ENCODE data around the gene PPM1D. TPM values are rescaled to one million over a fixed set of nuclear protein-coding genes. Genes with fewer than 3 reads are reported as not detected.
A peak's percentile ranks its signal among the peaks of the same experiment; 100 is the strongest.

Gene PPM1D
- total RNA-seq, 1 experiment from 2014 or later, result 19.0 TPM

DNA sequence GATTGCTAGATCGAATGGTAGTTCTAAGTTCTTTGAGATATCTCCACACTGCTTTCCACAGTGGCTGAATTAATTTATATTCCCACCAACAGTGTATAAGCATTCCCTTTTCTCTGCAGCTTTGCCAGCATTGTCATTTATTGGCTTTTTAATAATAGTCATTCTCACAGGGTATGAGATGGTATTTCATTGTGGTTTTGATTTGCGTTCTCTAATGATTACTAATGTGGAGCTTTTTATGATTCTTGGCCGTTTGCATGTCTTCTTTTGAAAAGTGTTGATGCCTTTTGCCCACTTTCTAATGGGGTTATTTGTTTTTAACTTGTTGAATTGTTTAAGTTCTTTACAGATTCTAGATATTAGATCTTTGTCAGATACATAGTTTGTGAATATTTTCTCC lies 41.1 kb downstream of the PPM1D start:
- Histone ChIP-seq H4K91ac (ENCODE audit: insufficient read length, low read depth, low read length) (no peak overlapping the region), H4K20me1 (ENCODE audit: control insufficient read depth, insufficient read depth, insufficient read length) (no peaks in the 10 kb centered on the region), H3T11ph (ENCODE audit: low read length) (no peak overlapping the region), H3K56ac (ENCODE audit: insufficient read length, low read depth, low read length) (no peak overlapping the region), H2BK20ac (ENCODE audit: low read depth, low read length, poor library complexity, severe bottlenecking) (no peak overlapping the region), H3K4me2 (ENCODE audit: insufficient read depth, insufficient read length, low read length) (no peak overlapping the region), H4K8ac (replicated peaks; ENCODE audit: insufficient read length, low read depth, low read length) (no peak overlapping the region), H3K79me2 (ENCODE audit: insufficient read depth, low read length) (no peaks in the 10 kb centered on the region), H3K27ac (ENCODE audit: insufficient read length, low read depth, low read length) (no peak overlapping the region), H3K9ac (ENCODE audit: extremely low read depth, insufficient read length, low read length) (no peak overlapping the region), H3K14ac (ENCODE audit: insufficient read depth, low read length) (no peak overlapping the region), H4K5ac (ENCODE audit: insufficient read length, low read depth, low read length) (no peak overlapping the region), H2BK15ac (ENCODE audit: low read depth, low read length) (no peak overlapping the region), H2BK5ac (ENCODE audit: insufficient read length, low read length) (no peak overlapping the region), H2AK5ac (ENCODE audit: insufficient read length, low read length) (no peak overlapping the region), H3K18ac (ENCODE audit: insufficient read length, low read depth, low read length) (no peak overlapping the region), H3K4me1 (ENCODE audit: insufficient read depth, low read length) (no peaks in the 10 kb centered on the region), H3K9me3 (ENCODE audit: control insufficient read depth, low read depth, low read length) (no peaks in the 10 kb centered on the region), H3K79me1 (ENCODE audit: insufficient read depth, low read depth, low read length, poor library complexity, severe bottlenecking) (no peaks in the 10 kb centered on the region), H2BK120ac (ENCODE audit: low read depth, low read length, poor library complexity, severe bottlenecking) (no peak overlapping the region), H3K23me2 (ENCODE audit: insufficient read length, low read depth, low read length, poor library complexity, severe bottlenecking) (no peaks in the 10 kb centered on the region), H3K27me3 (ENCODE audit: insufficient read depth, low read length) (no peaks in the 10 kb centered on the region), H2BK12ac (ENCODE audit: insufficient read length, low read depth, low read length) (no peak overlapping the region), H2AFZ (ENCODE audit: low read length) (no peak overlapping the region), H3K4ac (ENCODE audit: low read depth, low read length) (no peak overlapping the region), H3K23ac (ENCODE audit: insufficient read length, low read depth, low read length) (no peak overlapping the region)
- WGBS (ENCODE audit: extremely low coverage, insufficient read length, low lambda C conversion rate), result no CpG with 5 or more reads among the region's 3 CpGs
- no peak overlapping the region for H3K4me3 Mint-ChIP-seq
- TF ChIP-seq, protein P1, sequence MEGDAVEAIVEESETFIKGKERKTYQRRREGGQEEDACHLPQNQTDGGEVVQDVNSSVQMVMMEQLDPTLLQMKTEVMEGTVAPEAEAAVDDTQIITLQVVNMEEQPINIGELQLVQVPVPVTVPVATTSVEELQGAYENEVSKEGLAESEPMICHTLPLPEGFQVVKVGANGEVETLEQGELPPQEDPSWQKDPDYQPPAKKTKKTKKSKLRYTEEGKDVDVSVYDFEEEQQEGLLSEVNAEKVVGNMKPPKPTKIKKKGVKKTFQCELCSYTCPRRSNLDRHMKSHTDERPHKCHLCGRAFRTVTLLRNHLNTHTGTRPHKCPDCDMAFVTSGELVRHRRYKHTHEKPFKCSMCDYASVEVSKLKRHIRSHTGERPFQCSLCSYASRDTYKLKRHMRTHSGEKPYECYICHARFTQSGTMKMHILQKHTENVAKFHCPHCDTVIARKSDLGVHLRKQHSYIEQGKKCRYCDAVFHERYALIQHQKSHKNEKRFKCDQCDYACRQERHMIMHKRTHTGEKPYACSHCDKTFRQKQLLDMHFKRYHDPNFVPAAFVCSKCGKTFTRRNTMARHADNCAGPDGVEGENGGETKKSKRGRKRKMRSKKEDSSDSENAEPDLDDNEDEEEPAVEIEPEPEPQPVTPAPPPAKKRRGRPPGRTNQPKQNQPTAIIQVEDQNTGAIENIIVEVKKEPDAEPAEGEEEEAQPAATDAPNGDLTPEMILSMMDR (conservative IDR thresholded peaks at IDR 0.05), result no peak
- peaks cover 2 to 16% (median 10%) of the 10 kb centered on the region in 3 experiments; a peak in 5 of 7 replicates for H3K36me3 Mint-ChIP-seq (ENCODE audit: insufficient read depth in 1 of 3, low read depth in 3 of 3)
- peak overlapping the region in 1 of 3 experiments; percentile 29; a peak in 1 of 7 replicates for H3K27ac Mint-ChIP-seq
- no peaks in the 10 kb centered on the region for H3K9me3 Mint-ChIP-seq
- H3K4me1 Mint-ChIP-seq, result peaks cover 6 to 7% of the 10 kb centered on the region in 2 experiments; a peak in 3 of 4 replicates
- no peak for DNase-seq
- H3K27me3 Mint-ChIP-seq (ENCODE audit: low read depth), result no peaks in the 10 kb centered on the region
